Transverse colon (tissue), 4 donors: ENCODE data around the gene SHISA7.
"Not testable (repeated sequence)": the region's sequence is repeated elsewhere in the genome, so short reads cannot be mapped to it uniquely, and the experiment has no call there.

Source experiments
- CTCF ChIP-seq, 5 experiments: fragments of 200-600 bp in 3 of 5; fragments of 450-650 bp in 2 of 5; sonication (generic) in 3 of 5; IDR thresholded peaks; 1 replicate in 2 of 5; 2 replicates in 3 of 5; pipeline ENCODE4 v1.5.1; 2016 to 2017; ENCODE audit warnings: antibody characterized with exemption in 5 of 5, inconsistent platforms in 3 of 5, mild to moderate bottlenecking in 2 of 5, moderate library complexity in 1 of 5
- EP300 ChIP-seq: sonication (generic); formaldehyde crosslinking; IDR thresholded peaks from one replicate; pipeline ENCODE4 v1.6.1; 2017; ENCODE audit warnings: antibody characterized with exemption, low read depth
- POLR2A ChIP-seq: fragments of 450-650 bp; IDR thresholded peaks from one replicate; pipeline ENCODE4 v1.6.1; 2016; ENCODE audit warnings: antibody characterized with exemption, mild to moderate bottlenecking, moderate library complexity
- POLR2AphosphoS5 ChIP-seq, 3 donors: sonication (generic); formaldehyde crosslinking; IDR thresholded peaks; one replicate each; pipeline ENCODE4 v1.6.1; 2016; ENCODE audit warnings: antibody characterized with exemption in 3 of 3

GRCh38 chr19:55409179-55409578 lies 33.9 kb downstream of the SHISA7 start:
- not testable (repeated sequence) for TF ChIP-seq CTCF (IDR thresholded peaks at IDR 0.05); POLR2A; POLR2AphosphoS5 (IDR thresholded peaks at IDR 0.05); EP300
